Measurements from ENCODE around the gene SPAG7. TPM values are rescaled to one million over a fixed set of nuclear protein-coding genes. Genes with fewer than 3 reads are reported as not detected.

Gene SPAG7
- total and polyA plus RNA-seq, 10 donors = 34.8 to 89.1 (median 55.5) TPM

- 43 to 61% (median 49%) methylated on average over 20 to 23 of the region's 23 CpGs for WGBS, 5 donors
- no peaks in the 10 kb centered on the region for H3K27me3 ChIP-seq (replicated peaks in 1 of 7)
- peaks cover 0 to 67% (median 36%) of the 10 kb centered on the region in 6 donors for H3K36me3 ChIP-seq
- H3K4me1 ChIP-seq = peaks cover 15 to 86% (median 45%) of the 10 kb centered on the region in 6 donors
- peak overlapping the region; percentile 93 to 95 (median 94) for H3K27ac ChIP-seq
- TF ChIP-seq POLR2AphosphoS5 (IDR thresholded peaks at IDR 0.05) (no peak), POLR2A (IDR thresholded peaks at IDR 0.05) (no peak), CTCF (IDR thresholded peaks at IDR 0.05 in 8 of 11, conservative IDR thresholded peaks at IDR 0.05 in 3 of 11) (no peak)
- peak; percentile 86 for DNase-seq
- H3K4me3 ChIP-seq = peak overlapping the region; percentile 72 to 90 (median 84)
- H3K9me3 ChIP-seq = no peaks in the 10 kb centered on the region
- intact Hi-C loops (cut with DNase I; ENCODE audit: low total_unique reads) = no loop called here
These were observed 949 bp upstream of the SPAG7 start for GRCh38 chr17:4968486-4969046.

GRCh38 chr17:4966844-4967538, 626 bp downstream of the SPAG7 start:
- peak overlapping the region; percentile 93 to 95 (median 94) for H3K27ac ChIP-seq
- 0 to 1% (median 0%) methylated on average over 31 to 42 of the region's 42 CpGs for WGBS, 5 donors
- H3K9me3 ChIP-seq = no peaks in the 10 kb centered on the region
- H3K4me1 ChIP-seq = peaks cover 15 to 71% (median 35%) of the 10 kb centered on the region in 6 donors
- TF ChIP-seq POLR2AphosphoS5 (IDR thresholded peaks at IDR 0.05) = peak in 2 of 3 donors; percentile 34 to 72
- no peak for TF ChIP-seq POLR2A (IDR thresholded peaks at IDR 0.05)
- TF ChIP-seq CTCF (IDR thresholded peaks at IDR 0.05 in 8 of 11, conservative IDR thresholded peaks at IDR 0.05 in 3 of 11) = peak in 1 of 11 experiments; percentile 26
- peak overlapping the region; percentile 72 to 90 (median 84) for H3K4me3 ChIP-seq
- intact Hi-C loops (cut with DNase I; ENCODE audit: low total_unique reads) = loop anchor here (2.0 kb wide), 1 partner anchor 26 kb away; the partner anchor contains the start of genes RNF167 and SLC25A11
- peak; percentile 98 for DNase-seq
- peaks cover 0 to 59% (median 21%) of the 10 kb centered on the region in 6 donors for H3K36me3 ChIP-seq
- no peaks in the 10 kb centered on the region for H3K27me3 ChIP-seq (replicated peaks in 1 of 7)

- 92 to 97% (median 94%) methylated on average over 15 of the region's 15 CpGs for WGBS, 5 donors
- peak overlapping the region in 2 of 8 donors; percentile 75 to 87 for H3K4me3 ChIP-seq
- H3K9me3 ChIP-seq = no peaks in the 10 kb centered on the region
- intact Hi-C loops (cut with DNase I; ENCODE audit: low total_unique reads) = no loop called here
- H3K4me1 ChIP-seq = peaks cover 15 to 58% (median 35%) of the 10 kb centered on the region in 6 donors
- no peak for DNase-seq
- H3K36me3 ChIP-seq = peaks cover 0 to 57% (median 20%) of the 10 kb centered on the region in 6 donors
- no peaks in the 10 kb centered on the region for H3K27me3 ChIP-seq (replicated peaks in 1 of 7)
- no peak for TF ChIP-seq POLR2AphosphoS5 (IDR thresholded peaks at IDR 0.05)
- TF ChIP-seq POLR2A (IDR thresholded peaks at IDR 0.05) = no peak
- TF ChIP-seq CTCF (IDR thresholded peaks at IDR 0.05 in 8 of 11, conservative IDR thresholded peaks at IDR 0.05 in 3 of 11) = no peak
- peak overlapping the region in 6 of 8 donors; percentile 93 to 95 (median 94) for H3K27ac ChIP-seq
These were observed 2.2 kb downstream of the SPAG7 start for GRCh38 chr17:4965311-4965986.

All from spleen (tissue), 11 donors.